Measurements from ENCODE around the gene EPHA2.

The EPHA2 gene

DNA sequence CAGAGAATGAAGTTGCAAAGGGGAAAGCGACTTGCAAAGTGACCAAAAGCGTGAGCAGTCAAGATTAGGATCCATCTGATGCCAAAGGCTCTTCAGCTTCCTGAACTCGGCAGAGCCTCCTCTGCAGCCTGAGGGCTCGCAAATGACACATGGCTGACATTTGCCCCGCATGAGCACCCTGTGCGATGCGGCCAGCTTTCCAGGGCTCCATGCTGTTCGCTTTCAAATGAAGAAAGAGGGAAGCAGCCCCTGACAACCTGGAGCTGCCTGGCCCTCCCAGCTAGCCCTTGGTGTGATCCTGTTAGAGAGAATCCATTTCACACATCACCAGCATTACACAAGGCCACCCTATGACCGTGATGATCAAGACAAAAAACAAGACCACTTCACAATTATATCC, 62.3 kb downstream of the EPHA2 start:
- Histone ChIP-seq H3K79me2 (ENCODE audit: insufficient read depth, low read length) (no peaks in the 10 kb centered on the region), H4K20me1 (ENCODE audit: insufficient read depth, low read length) (peaks cover 8% of the 10 kb centered on the region; the same call in 1 of the 2 replicates), H3K36me3 (ENCODE audit: insufficient read depth, low read length) (no peaks in the 10 kb centered on the region), H3K9me3 (ENCODE audit: insufficient read depth, low read length, severe bottlenecking) (no peaks in the 10 kb centered on the region), H3K27ac (ENCODE audit: low read length) (no peak overlapping the region), H3K4me3 (ENCODE audit: low read depth in 1 of 2, low read length in 2 of 2) (no peak overlapping the region), H3K4me1 (ENCODE audit: insufficient read depth, low read length) (no peaks in the 10 kb centered on the region), H3K27me3 (ENCODE audit: insufficient read depth, low read length, poor library complexity) (no peaks in the 10 kb centered on the region), H3K9ac (ENCODE audit: low read depth, low read length) (no peak overlapping the region), H2AFZ (ENCODE audit: low read depth, low read length) (no peak overlapping the region), H3K4me2 (ENCODE audit: insufficient read depth, low read length) (no peak overlapping the region)
- TF ChIP-seq EZH2 (IDR thresholded peaks at IDR 0.05; ENCODE audit: borderline replicate concordance, low read depth, low read length, severe bottlenecking), result no peak
- TF ChIP-seq, protein P1, sequence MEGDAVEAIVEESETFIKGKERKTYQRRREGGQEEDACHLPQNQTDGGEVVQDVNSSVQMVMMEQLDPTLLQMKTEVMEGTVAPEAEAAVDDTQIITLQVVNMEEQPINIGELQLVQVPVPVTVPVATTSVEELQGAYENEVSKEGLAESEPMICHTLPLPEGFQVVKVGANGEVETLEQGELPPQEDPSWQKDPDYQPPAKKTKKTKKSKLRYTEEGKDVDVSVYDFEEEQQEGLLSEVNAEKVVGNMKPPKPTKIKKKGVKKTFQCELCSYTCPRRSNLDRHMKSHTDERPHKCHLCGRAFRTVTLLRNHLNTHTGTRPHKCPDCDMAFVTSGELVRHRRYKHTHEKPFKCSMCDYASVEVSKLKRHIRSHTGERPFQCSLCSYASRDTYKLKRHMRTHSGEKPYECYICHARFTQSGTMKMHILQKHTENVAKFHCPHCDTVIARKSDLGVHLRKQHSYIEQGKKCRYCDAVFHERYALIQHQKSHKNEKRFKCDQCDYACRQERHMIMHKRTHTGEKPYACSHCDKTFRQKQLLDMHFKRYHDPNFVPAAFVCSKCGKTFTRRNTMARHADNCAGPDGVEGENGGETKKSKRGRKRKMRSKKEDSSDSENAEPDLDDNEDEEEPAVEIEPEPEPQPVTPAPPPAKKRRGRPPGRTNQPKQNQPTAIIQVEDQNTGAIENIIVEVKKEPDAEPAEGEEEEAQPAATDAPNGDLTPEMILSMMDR (IDR thresholded peaks at IDR 0.05; ENCODE audit: borderline replicate concordance, extremely low read depth, low read length, poor library complexity, severe bottlenecking), result no peak
- DNase-seq (no peak), ATAC-seq (ENCODE audit: insufficient read depth, low read depth) (no peak)

DNA sequence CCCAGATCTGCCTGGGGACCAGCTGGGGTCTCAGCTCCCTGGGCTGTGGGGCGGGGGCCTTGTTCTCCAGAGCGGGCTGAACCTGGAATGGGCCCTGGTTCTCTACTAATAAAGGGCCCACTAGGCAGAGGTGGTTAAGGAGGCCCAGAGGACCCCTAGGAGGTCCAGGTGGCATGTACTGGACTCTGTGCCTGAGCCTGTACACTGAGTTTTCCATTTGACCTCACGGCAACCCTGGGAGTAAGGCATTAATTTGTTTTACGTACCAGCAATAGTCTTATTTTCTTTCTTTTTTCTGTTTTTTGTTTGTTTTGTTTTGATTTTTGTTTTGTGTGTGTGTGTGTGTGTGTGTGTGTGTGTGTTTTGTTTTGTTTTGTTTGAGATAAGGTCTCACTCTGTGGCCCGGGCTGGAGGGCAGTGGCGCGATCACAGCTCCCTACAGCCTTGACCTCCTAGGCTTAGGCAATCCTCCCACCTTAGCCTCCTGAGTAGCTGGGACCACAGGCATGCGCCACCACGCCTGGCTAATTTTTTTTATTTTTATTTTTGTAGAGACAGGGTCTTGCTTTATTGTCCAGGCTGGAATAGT, 62.9 kb downstream of the EPHA2 start:
- Histone ChIP-seq H3K27me3 (ENCODE audit: insufficient read depth, low read length, poor library complexity) (no peaks in the 10 kb centered on the region), H3K4me1 (ENCODE audit: insufficient read depth, low read length) (no peaks in the 10 kb centered on the region), H3K79me2 (ENCODE audit: insufficient read depth, low read length) (no peaks in the 10 kb centered on the region), H4K20me1 (ENCODE audit: insufficient read depth, low read length) (peaks cover 8% of the 10 kb centered on the region; the same call in 1 of the 2 replicates), H3K4me3 (ENCODE audit: low read depth in 1 of 2, low read length in 2 of 2) (no peak overlapping the region), H3K27ac (ENCODE audit: low read length) (no peak overlapping the region), H3K9me3 (ENCODE audit: insufficient read depth, low read length, severe bottlenecking) (no peaks in the 10 kb centered on the region), H3K9ac (ENCODE audit: low read depth, low read length) (no peak overlapping the region), H3K36me3 (ENCODE audit: insufficient read depth, low read length) (no peaks in the 10 kb centered on the region), H3K4me2 (ENCODE audit: insufficient read depth, low read length) (no peak overlapping the region), H2AFZ (ENCODE audit: low read depth, low read length) (no peak overlapping the region)
- no peak for TF ChIP-seq EZH2 (IDR thresholded peaks at IDR 0.05; ENCODE audit: borderline replicate concordance, low read depth, low read length, severe bottlenecking)
- TF ChIP-seq, protein P1 (IDR thresholded peaks at IDR 0.05; ENCODE audit: borderline replicate concordance, extremely low read depth, low read length, poor library complexity, severe bottlenecking), result no peak
- DNase-seq (no peak), ATAC-seq (ENCODE audit: insufficient read depth, low read depth) (no peak)

DNA sequence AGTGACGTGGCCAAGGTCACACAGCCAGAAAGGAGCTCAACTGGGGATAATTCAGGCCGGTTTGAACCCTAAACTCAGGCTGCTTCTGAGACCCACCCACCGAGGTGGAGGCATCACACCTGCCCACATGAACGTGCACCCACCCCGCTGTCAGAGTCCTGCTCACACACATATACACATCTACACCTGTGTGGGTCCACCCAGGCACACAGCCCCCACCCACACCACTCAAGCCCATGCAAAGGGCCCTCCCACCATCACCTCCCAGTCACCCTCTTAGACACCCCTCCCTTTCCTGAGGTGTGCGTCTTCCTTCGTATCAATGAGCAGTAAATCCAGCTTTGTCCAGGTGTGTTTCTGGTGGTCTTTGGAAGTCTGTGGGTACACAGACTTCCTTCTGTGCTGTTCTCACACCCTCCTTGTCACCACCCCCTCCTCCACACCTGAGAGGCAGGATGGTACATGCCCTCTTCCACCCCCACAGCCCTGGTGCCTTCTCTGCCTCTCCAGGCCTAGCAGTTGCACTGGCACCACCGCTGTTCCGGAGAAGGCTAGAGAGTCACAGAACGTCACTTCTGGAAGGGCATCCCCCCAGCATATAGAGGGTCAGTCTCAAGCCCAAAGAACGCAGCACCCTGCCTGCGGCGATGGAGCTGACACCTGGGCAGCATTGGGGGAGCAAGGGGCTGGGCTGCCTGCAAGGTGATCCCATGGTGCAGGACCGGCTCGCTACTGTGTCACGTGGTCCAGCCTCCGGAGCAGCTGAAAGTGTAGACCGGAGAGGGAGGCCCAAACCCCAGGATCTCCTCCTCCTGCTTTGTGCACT, 63.6 kb downstream of the EPHA2 start:
- H3K79me2 ChIP-seq (ENCODE audit: insufficient read depth, low read length), result no peaks in the 10 kb centered on the region
- no peak overlapping the region for H3K4me2 ChIP-seq (ENCODE audit: insufficient read depth, low read length)
- no peaks in the 10 kb centered on the region for H3K36me3 ChIP-seq (ENCODE audit: insufficient read depth, low read length)
- no peak overlapping the region for H3K9ac ChIP-seq (ENCODE audit: low read depth, low read length)
- no peak overlapping the region for H2AFZ ChIP-seq (ENCODE audit: low read depth, low read length)
- H3K9me3 ChIP-seq (ENCODE audit: insufficient read depth, low read length, severe bottlenecking), result no peaks in the 10 kb centered on the region
- H3K27me3 ChIP-seq (ENCODE audit: insufficient read depth, low read length, poor library complexity), result no peaks in the 10 kb centered on the region
- TF ChIP-seq, protein P1 (IDR thresholded peaks at IDR 0.05; ENCODE audit: borderline replicate concordance, extremely low read depth, low read length, poor library complexity, severe bottlenecking), result no peak
- TF ChIP-seq EZH2 (IDR thresholded peaks at IDR 0.05; ENCODE audit: borderline replicate concordance, low read depth, low read length, severe bottlenecking), result no peak
- no peak overlapping the region for H3K4me3 ChIP-seq (ENCODE audit: low read depth in 1 of 2, low read length in 2 of 2)
- peaks cover 8% of the 10 kb centered on the region; the same call in 1 of the 2 replicates for H4K20me1 ChIP-seq (ENCODE audit: insufficient read depth, low read length)
- DNase-seq (no peak), ATAC-seq (ENCODE audit: insufficient read depth, low read depth) (no peak)
- no peaks in the 10 kb centered on the region for H3K4me1 ChIP-seq (ENCODE audit: insufficient read depth, low read length)
- no peak overlapping the region for H3K27ac ChIP-seq (ENCODE audit: low read length)

Measured in DND-41 (cell line).